ENCODE data around the gene COL18A1.

The COL18A1 gene

GRCh38 chr21:45417951-45418300, 13.0 kb downstream of the COL18A1 start:
- in situ Hi-C loops (cut with MboI; ENCODE audit: low sequenced_read_pairs, unreplicated experiment) = no loop called here
- TF ChIP-seq CTCF (IDR thresholded peaks at IDR 0.05; ENCODE audit: borderline replicate concordance, control extremely low read depth, extremely low read depth, insufficient read depth, missing control alignments) = no peak
- no peak for DNase-seq (ENCODE audit: low spot score)

- TF ChIP-seq CTCF (IDR thresholded peaks at IDR 0.05; ENCODE audit: borderline replicate concordance, control extremely low read depth, extremely low read depth, insufficient read depth, missing control alignments) = no peak
- in situ Hi-C loops (cut with MboI; ENCODE audit: low sequenced_read_pairs, unreplicated experiment) = no loop called here
- DNase-seq (ENCODE audit: low spot score) = no peak
Observed at GRCh38 chr21:45418301-45419071, 13.5 kb downstream of the COL18A1 start.

- no peak for DNase-seq (ENCODE audit: low spot score)
- in situ Hi-C loops (cut with MboI; ENCODE audit: low sequenced_read_pairs, unreplicated experiment) = no loop called here
- TF ChIP-seq CTCF (IDR thresholded peaks at IDR 0.05; ENCODE audit: borderline replicate concordance, control extremely low read depth, extremely low read depth, insufficient read depth, missing control alignments) = no peak
Observed at GRCh38 chr21:45419162-45419561, 14.2 kb downstream of the COL18A1 start.

DNA sequence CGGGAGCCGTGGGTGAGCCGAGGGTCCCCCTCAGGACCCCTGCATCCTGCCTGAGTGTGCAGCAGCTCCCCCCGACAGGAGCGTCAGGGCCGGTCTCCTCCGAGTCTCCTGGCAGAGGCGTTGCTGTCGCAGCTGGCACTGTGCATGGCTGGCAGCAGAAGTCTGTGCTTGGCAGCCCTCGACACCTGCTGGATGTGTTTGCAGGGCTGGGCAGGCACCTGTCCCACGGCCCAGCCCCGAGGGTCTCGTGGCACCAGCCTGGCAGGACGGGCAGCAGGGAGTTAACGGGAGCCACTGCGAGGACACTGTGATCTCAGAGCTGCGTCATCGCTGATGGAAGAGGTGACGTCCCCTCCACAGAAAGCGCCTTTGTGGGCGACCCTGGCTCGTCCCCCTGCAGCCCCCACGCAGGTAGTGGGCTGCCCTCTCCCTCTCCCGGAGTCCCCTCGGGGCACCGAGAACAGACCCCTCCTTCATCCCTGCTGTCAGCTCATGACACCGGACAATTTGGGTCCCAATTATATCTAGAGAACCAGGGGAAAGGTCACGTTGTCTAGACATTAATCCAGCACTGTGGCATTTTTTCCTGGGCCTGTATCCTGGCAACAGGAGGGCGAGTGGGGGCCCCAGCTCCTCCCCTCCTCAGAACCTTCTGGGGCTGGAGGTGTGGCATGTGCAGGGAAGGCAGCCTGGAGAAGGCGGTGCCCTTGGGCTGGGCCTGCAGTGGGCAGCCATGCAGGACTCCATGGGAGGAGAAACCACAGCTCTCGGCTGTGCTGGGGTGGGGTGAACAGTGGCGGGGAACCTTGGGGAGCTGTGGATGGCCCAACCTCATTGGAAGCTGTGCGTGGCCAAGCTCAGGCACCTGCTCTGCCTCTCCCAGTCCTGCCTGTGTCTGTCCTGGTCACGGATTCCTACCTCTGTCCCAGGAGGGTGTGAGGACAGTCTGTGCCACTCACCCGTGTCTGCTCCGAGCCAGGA, 15.4 kb downstream of the COL18A1 start:
- DNase-seq (ENCODE audit: low spot score) = no peak
- in situ Hi-C loops (cut with MboI; ENCODE audit: low sequenced_read_pairs, unreplicated experiment) = no loop called here
- no peak for TF ChIP-seq CTCF (IDR thresholded peaks at IDR 0.05; ENCODE audit: borderline replicate concordance, control extremely low read depth, extremely low read depth, insufficient read depth, missing control alignments)

DNA sequence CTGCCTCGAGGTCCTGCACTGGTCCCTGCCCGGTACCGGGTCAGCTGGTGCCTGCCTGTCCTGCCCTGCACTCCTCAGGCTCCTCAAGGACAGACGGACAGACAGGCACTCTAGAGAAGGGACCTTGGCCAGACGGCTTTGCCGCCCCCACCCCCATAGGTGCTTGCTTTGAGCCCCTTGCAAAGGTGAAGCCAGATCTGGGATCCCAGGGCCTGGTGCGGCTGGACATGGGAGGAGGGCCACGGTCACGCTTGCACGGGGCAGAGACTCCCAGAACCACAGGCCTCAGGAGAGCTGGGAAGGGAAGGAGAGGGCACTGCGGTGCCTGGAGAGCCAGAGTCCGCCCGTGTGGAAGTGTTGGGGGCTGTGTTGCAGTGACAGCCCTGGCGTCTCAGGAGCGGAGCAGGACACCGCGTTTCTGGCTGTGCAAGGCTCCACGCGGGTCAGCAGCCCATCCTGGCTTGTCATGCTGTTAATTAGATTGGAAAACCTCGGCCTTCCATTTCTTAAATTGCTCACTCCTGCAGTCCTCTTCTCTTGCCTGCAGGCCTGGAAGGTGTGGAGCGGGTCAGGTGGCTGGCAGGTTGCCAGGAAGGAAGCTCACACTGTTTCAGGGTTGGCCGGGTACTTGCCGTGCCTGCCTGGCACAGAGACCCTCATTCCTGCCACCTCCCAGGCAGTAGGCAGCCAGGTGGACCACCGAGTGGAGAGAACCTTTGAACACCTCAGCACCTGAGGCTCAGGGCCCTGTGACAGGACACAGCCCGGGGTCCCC, 16.3 kb downstream of the COL18A1 start:
- no peak for DNase-seq (ENCODE audit: low spot score)
- in situ Hi-C loops (cut with MboI; ENCODE audit: low sequenced_read_pairs, unreplicated experiment) = no loop called here
- TF ChIP-seq CTCF (IDR thresholded peaks at IDR 0.05; ENCODE audit: borderline replicate concordance, control extremely low read depth, extremely low read depth, insufficient read depth, missing control alignments) = no peak
